GM12872 (cell line): ENCODE measurements around the gene RNF166.

ENCODE experiments used
- CTCF ChIP-seq: IDR thresholded peaks from 3 replicates; pipeline ENCODE4 v1.5.1; 2011; ENCODE audit warnings: low read depth, mild to moderate bottlenecking, low read length, moderate library complexity; ENCODE audit not compliant: insufficient read depth

Gene RNF166

GRCh38 chr16:88721815-88722755 lies 15.9 kb upstream of the RNF166 start:
- TF ChIP-seq CTCF = no peak

- no peak for TF ChIP-seq CTCF
Observed at GRCh38 chr16:88721236-88721635, 15.0 kb upstream of the RNF166 start.

GRCh38 chr16:88720396-88720970 lies 14.3 kb upstream of the RNF166 start:
- no peak for TF ChIP-seq CTCF

- TF ChIP-seq CTCF = no peak
Observed at GRCh38 chr16:88719933-88720296, 13.7 kb upstream of the RNF166 start.

- no peak for TF ChIP-seq CTCF
Observed at GRCh38 chr16:88719267-88719932, 13.2 kb upstream of the RNF166 start.

- no peak for TF ChIP-seq CTCF
Observed at GRCh38 chr16:88718178-88718577, 12.0 kb upstream of the RNF166 start.

GRCh38 chr16:88716601-88717001 lies 10.4 kb upstream of the RNF166 start:
- no peak for TF ChIP-seq CTCF
